GM18858 (cell line): ENCODE measurements around the gene LBX2.
"Not testable (repeated sequence)": the region's sequence is repeated elsewhere in the genome, so short reads cannot be mapped to it uniquely, and the experiment has no call there.

Experiments
- ATAC-seq: cut with Tn5 transposase; IDR thresholded peaks from one replicate; pipeline ENCODE4 v1.9.1; 2021; ENCODE audit not compliant: unreplicated experiment

Gene LBX2

DNA sequence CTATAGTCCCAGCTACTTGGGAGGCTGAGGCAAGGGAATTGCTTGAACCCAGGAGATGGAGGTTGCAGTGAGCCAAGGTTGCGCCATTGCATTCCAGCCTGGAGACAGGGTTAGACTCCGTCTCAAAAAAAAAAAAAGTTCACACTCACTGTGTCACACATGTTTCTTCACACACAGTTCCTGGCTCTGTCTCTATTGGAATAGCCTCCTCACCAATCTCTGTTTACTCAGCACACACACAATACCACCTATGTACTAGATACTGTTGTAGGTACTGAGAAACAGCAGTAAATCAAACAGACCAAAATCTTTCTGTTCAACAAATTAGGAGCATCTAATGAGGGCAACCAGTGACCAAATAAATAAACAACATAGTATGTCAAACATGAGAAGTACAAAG lies 13.3 kb downstream of the LBX2 start:
- ATAC-seq: no peak

DNA sequence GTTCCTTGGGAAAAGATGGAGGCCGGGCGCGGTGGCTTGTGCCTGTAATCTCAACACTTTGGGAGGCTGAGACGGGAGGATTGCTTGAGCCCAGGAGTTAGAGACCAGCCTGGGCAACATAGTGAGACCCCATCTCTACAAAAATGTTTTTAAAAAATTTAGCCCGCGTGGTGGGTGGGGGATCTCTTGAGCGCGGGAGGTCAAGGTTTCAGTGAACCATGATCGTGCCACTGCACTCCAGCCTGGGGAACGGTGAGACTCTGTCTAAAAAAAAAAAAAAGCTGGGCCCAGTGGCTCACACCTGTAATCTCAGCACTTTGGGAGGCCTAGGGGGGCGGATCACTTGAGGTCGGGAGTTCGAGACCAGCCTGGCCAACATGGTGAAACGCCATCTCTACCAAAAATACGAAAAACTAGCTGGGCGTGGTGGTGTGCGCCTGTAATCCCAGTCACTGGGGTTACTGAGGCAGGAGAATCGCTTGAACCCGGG lies 15.7 kb downstream of the LBX2 start:
- not testable (repeated sequence) for ATAC-seq

DNA sequence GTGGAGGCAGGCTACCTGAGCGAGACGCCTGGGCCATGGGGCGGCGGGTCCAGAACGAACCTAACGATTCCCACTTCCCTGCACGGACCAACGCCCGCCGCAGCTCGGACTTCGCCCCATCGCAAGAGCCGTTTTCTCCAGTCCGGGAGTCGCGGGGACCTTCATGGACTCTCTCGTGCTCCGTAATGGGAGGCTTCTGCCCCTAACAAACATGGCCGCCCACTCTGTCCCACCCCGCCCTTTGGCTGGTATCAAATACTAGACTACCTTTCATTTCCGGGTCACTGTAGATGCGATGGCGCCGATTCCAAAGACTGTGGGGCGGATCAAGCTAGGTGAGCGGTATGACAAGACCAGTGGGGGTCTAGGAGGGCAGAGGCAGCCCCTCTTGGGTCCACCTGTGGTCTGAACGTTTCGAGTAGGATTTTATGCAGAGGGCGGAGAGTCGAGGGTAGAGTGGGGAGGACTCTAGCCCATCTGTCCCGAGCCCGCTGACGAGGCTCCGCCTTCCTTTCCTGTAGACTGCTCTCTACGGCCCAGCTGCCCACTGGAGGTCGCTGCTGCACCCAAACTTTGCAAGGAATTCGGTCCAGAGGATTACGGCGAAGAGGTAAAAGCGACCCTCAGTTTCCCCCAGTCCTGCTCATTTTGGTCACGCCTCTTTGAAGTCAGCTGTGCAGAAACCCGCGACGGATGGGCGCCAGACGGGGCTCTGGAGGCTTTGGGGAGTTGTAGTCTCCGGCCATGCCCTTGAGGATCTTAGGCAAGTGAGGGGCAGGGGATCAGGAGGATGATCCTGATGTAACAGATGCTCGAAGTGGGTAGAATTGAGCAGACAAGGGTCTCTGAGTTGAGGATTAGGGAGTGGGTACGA lies 16.4 kb downstream of the LBX2 start, which contains the start of the genes CCDC142 and TTC31:
TSS of gene CCDC142 (minus strand) at position 198 of the 874 bp plus-strand sequence. CDS start at position 37, 161 bp downstream.
TSS of gene TTC31 (plus strand) at position 281 of the 874 bp plus-strand sequence. CDS start at position 296, 15 bp downstream.
- peak; percentile 78 for ATAC-seq

DNA sequence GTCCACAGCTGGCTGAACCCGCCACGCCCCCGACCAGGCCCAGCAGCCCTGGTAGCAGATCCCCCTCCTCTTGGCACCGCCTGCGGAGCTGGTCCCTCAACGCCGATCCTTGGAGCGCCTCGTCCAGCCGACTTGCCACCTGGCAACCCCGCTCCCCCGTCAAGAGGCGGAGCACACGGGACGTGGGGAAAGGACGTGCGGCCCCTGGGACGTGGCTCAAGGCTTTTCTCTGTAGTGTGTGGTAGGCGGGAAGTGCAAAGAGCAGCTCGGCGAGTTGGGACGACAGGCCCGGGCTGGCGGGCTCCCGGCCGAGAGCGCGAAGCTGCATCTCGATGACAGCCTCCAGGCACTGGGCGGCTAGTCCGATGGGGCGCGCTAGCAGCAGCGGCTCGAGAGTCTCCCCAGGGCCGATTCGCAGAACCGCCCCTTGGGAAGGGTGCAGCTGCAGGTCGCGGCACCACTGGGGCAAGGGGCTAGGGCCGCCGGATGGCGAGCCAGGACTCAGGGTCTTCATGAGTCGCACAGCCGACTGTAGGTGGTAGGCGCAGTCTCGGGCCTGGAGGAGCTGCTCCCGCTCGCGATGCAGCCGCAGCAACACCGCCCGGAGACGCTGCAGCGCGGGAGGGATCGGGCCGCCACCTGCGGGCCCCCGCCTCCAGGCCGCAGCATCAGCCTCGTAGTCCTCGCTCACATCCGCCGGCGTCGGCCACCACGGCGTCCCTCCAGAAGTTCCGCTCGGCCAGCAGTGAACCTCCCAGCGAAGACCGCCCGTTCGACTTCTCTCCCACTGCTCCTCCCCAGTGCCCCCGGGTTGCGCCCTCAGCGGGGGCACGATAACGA lies 17.2 kb downstream of the LBX2 start:
- ATAC-seq: peak; percentile 26

DNA sequence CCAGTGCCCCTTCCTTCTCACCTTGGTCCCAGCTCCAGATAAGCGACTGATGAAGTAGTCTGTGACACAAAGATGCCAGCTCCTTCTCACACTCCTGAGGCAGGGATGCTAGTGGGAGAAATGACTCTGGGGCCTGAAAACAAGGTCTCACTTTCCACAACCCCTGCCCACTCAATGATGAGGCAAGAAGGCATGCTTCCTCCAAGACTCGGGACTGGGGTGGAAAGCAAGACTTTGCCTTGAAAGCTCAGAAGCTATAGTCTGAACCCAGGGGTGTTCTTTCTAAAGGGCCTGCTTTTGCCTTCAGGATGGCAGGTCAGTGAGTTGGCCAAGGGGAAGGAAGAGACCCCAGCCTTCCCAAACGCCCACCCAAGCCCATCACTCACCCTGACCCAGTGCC lies 18.0 kb downstream of the LBX2 start:
- ATAC-seq: no peak

DNA sequence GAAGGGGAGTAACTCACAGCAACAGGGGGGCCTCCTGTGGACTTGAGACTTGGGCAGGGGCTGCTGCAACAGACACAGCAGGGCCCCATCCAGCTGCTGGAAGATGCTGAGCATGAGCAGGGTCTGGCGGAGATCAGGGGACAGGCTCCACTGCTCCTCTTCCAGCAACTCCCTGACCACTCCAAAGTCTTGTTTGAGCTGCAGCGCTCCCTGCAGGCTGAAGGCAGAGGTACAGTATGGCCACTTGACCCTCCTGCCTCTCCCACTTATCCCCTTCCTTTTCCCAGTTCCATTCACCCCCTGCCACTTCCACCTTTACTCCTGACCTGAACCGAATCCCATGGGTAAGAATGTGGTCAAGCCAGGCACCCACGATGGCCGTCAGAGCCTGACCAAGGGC lies 24.5 kb downstream of the LBX2 start:
- no peak for ATAC-seq

DNA sequence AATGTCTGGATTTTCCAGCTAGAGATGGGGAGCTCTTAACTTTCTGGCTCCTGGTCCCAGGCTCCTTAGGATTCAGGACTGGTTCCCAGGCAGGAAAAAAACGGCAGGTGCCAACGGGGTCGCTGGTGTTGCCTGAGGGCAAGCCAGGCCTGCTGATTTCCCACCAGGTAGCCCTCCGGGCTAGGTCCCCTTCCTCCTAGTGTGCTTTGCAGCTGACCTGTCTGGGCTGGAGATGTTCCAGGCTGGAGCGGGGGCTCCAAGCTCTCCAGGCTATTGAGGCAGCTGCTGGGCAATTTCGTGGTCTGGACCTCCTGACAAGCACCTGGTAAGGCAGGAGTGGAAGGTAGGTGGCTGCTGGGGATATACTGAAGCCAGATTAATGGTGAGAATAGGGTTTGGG lies 24.9 kb downstream of the LBX2 start:
- no peak for ATAC-seq

DNA sequence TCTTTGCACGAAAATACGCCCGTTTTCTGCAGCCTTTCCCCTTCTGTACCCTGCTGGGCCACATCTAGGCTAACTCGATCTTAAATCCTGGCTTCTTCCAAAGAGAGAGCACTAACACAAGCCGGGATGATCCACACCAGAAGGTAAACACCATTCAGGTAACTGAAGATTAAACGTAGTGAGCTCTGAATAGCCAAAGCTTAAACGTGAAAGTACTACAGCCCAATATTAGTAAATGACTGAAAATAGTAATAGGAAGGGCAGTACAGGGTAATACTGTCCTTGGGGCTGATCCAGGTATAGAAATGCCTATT lies 26.5 kb downstream of the LBX2 start:
- no peak for ATAC-seq

DNA sequence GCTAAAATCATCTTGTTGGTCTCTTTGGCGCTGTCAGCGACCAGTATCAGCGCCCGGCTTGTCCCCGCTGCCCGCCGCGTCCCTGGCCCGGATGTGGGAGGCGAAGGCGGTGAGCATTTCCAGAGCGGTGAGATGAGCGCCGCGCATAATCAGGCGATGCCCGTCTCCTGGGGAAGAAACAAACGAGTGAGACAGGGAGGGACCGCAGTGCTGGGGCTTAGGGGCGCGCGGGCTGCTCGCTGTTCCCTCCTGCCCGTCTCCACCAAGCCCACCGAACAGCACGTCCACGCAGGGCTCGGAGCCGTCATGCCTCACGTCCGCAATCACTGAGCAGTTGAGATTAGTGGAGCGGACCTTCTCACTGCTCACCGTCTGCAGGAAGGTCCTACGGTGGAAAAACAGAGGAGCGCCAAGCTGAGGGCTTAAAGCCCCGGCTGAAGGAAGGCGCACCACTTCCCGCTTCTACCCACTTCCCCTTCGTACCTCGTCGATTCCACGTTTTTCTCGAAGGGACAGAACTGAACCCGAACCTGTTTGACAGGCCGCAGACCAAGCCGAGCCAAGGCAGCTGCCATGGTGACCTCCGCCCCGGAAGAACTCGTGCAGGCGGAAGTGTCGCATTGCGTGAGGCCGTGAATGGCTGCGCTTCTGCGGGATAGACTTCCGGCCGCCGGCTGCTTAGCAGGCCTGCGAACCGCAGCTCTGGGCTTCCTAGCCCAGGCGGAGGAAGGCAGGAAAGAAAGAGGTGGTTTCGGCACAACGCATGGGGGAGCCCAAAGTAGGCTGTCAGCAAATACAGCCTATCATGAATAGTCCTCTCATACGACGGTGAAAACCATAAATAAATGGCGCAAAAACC lies 27.1 kb downstream of the LBX2 start, which contains the start of gene MRPL53:
TSS of gene MRPL53 (minus strand) at position 595 of the 859 bp plus-strand sequence. CDS start at position 575, 20 bp downstream.
- ATAC-seq: peak; percentile 71

DNA sequence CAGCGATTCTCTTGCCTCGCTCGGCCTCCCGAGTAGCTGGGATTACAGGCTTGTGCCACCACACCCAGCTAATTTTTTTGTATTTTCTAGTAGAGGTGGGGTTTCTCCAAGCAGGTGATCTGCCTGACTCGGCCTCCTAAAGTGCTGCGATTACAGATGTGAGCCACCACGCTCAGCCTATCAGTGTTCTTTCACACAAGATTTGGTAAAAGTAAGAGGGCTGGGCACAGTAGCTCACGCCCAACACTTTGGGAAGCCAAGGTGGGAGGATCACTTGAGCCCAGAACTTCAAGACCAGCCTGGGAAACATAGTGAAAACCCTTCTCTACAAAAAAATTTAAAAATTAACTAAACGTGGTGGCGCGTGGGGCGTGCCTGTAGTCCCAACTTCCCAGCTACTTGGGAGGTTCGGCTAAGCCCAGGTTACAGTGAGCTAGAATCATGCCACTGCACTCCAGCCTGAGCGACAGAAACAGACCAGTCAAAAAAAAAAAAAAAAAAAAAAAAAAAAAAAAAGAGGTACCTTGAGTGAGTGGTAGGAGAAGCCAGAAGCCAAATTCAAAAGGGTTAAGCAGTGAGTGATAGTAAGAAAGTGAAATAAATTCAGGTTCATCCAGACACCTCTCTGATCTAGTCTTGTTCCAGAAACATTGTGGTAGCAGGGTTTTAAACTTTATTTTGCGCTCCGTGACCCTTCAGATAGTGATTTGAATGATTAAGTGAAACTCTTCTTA lies 27.9 kb downstream of the LBX2 start:
- ATAC-seq: no peak

DNA sequence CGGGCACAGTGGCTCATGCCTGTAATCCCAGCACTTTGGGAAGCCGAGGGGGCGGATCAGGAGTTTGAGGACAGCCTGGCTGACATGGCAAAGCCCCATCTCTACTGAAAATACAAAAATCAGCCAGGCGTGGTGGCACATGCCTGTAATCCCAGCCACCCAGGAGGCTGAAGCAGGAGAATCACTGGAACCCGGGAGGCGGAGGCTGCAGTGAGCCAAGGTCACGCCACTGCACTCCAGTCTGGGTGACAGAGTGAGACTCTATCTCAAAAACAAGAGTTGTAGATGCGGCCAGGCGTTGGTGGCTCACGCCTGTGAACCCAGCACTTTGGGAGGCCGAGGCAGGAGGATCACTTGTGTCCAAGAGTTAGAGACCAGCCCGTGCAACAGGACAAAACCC lies 28.7 kb downstream of the LBX2 start:
- ATAC-seq: not testable (repeated sequence)

DNA sequence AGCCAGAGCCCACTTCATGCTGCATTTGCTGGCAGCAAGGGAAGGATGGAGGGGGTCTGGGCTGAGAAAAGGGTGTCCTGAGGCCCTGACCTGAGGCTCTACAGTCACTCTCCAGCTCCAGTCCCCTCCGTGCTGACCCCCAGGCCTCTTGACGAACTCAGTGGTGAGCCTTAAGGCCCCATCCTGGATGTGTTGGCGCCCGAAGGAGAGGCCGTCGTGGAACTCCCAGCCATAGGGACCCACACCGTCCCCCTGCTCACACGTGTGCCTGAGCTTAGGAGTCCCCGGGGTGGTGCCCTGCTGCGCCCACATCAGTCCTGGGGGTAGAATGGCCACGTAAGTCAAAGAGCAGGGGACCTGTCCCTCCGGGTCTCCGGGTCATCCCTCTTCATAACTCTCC lies 35.0 kb downstream of the LBX2 start:
- ATAC-seq: no peak

DNA sequence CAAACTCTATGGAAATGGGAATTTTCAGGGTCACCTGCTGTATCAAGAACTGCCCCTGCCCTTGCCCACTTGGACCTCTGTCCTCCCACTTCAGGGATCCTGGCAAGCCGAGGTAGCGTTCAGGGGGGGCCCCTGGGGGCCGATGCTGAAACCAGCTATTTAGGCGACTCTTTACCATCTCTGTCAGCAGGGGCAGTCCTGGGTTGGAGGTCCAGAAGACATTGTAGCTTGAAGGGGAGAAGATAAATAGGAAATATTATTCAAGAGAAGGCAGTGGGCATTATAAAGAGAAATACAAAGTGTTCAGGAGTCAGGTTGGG lies 36.7 kb downstream of the LBX2 start:
- no peak for ATAC-seq

DNA sequence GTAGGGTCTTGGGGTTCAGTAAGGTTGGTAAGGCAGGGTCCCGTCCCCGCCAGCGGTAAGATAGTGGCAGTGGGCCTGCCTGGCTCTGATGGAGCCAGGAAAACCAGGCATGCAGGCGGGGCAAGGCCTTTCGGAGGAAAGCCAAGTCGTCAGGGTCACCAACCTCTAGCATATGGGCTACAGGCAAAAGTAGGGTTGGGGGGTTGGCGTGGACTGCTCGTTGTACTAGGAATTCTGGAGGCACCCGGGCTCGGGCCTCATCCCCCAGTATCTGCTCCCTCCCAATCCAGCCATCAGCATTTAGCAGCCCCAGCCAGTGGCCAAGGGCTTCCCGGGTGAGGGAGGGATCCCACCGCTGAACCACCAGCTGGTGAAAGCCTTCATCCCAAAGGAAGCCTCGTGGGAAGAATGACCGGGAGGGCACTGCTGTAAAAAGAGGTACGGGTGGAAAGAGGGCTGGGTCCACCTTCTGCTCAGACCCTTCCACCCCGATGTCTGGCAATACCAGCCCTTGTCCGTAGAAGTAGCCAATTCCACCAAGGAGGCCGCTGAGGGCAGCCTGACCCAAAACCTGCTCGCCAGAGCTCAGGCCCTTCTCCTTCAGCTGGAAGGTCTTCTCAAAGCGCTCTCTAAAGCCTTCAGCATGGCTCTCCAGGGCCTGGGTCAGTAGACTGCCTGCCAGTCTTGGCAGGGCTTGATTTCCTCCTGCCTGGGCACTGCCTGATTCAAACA lies 37.2 kb downstream of the LBX2 start:
- no peak for ATAC-seq

DNA sequence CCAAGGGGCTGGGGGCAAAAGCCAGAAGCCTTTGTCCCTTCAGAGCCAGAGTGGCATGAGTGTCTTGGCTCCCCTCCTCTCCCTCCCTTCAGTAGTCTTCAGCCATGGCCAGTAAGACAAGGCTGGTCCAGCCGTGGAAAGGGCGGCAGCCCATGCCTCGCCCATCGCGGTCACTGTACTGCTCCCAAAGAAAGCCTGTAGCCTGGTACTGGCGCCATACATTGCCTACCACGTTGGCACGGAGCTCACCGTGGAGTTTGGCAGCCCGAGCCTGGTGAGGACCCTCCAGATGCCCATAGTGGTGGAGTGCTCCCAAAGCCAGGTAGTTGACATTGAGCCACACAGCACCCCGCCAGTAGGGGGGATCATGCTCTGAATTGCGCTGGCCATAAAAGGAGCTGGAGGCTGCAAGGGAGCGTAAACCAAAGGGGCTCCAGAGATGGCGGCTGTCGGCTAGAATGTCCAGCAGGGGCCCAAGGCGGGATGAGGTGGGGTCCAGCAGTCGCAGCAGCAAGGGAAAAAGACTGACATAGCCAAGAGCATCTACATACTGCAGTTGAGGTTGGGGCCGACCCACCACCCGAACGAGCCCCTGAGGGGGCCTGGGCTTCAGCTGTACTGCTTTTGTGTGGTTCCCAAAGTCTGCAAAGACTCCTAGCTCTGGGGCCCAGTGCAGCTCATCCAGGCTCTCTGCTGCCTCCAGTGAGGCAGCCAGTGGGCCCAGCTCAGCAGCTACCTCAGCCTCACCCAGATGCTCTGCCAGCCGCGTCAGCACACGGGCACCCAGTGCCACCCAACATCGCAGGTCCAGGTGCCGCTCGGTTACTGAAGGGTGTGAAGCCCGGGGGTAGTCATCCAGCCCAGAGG lies 38.0 kb downstream of the LBX2 start:
- ATAC-seq: no peak

DNA sequence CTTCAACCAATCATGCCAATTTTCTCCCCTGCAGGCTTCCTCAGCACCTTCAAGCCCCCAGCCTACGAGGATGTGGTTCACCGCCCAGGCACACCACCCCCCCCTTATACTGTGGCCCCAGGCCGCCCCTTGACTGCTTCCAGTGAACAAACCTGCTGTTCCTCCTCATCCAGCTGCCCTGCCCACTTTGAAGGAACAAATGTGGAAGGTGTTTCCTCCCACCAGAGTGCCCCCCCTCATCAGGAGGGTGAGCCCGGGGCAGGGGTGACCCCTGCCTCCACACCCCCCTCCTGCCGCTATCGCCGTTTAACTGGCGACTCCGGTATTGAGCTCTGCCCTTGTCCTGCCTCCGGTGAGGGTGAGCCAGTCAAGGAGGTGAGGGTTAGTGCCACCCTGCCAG lies 39.2 kb downstream of the LBX2 start:
- ATAC-seq: not testable (repeated sequence)

DNA sequence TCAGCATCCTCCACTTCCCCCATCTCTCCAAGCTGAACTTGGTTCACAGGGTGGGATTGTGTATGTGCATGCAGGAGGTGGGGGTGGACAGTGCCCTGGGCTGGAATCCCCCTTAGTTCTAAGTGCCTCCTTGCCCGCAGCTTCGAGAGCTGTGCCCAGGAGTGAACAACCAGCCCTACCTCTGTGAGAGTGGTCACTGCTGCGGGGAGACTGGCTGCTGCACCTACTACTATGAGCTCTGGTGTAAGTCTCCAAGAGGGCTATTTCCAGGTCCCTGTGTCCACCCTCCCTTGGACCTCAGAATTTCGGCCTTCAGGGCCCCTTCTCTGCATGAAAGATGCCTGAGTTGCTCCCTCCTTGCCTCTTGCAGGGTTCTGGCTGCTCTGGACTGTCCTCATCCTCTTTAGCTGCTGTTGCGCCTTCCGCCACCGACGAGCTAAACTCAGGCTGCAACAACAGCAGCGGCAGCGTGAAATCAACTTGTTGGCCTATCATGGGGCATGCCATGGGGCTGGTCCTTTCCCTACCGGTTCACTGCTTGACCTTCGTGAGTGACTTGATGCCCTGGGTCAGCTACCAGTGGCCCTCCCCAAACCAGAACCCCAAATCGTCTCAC lies 39.8 kb downstream of the LBX2 start:
- not testable (repeated sequence) for ATAC-seq

DNA sequence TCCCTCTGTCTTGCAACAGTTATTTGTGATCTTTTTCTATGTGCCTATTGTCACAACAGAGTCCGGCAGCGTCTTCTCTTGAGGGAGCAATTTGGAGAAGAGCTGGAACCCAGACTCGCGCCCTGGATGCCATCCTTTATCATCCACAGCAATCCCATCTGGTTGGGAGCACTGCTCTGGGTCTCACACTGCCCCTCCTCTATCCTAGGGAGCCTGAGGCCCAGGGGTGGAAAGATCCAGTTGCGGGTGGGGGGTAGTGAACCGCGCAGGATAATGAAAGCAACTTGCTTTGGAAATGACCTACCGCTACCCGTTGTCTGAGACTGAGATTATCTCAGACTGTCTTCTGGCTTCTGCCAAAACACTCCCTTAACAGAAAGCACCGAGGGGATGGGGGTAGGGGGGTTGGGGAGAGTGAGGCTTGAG lies 40.5 kb downstream of the LBX2 start:
- ATAC-seq: no peak
